ENCODE results near the gene ELP5.

Gene ELP5

GRCh38 chr17:7289256-7290032, 37.4 kb downstream of the ELP5 start:
- WGBS, 2 experiments: 83 to 87% methylated on average over 18 of the region's 18 CpGs
- Histone ChIP-seq H3K4me1 (ENCODE audit: control insufficient read depth, insufficient read depth, low read length) (peaks cover 26% of the 10 kb centered on the region), H3K4me3 (ENCODE audit: insufficient read depth, low read depth, low read length) (no peak overlapping the region), H3K27ac (ENCODE audit: insufficient read depth, low read depth, low read length, poor library complexity, severe bottlenecking) (no peak overlapping the region), H3K36me3 (ENCODE audit: control insufficient read depth, insufficient read depth, low read length) (no peaks in the 10 kb centered on the region), H3K9me3 (ENCODE audit: control insufficient read depth, low read length) (no peaks in the 10 kb centered on the region), H3K27me3 (ENCODE audit: control insufficient read depth, insufficient read depth, low read length, poor library complexity, severe bottlenecking) (peaks cover 28% of the 10 kb centered on the region)

DNA sequence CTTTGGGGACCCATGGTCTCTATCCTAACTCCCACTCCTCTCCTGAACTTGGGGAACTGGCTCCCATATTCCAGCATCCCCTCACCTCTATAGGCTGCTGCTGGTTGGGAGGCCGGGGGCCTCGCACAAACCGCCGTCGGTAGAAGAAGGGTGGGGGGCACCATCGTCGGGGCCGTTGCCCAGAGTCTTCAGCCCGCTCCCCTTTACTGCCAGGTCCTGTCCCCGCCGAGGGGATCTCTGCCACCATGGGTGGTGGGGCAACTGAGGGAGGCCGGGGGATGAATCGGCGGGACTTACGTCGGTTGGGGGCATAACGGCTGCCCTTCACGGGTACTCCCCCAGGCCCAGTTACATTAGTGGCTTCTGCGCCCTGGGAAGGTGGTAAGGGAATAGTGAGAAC, 38.2 kb downstream of the ELP5 start:
- H3K4me3 ChIP-seq (ENCODE audit: insufficient read depth, low read depth, low read length): no peak overlapping the region
- H3K36me3 ChIP-seq (ENCODE audit: control insufficient read depth, insufficient read depth, low read length): no peaks in the 10 kb centered on the region
- 94 to 97% methylated on average over 19 of the region's 19 CpGs for WGBS, 2 experiments
- H3K9me3 ChIP-seq (ENCODE audit: control insufficient read depth, low read length): no peaks in the 10 kb centered on the region
- H3K4me1 ChIP-seq (ENCODE audit: control insufficient read depth, insufficient read depth, low read length): peaks cover 26% of the 10 kb centered on the region
- H3K27ac ChIP-seq (ENCODE audit: insufficient read depth, low read depth, low read length, poor library complexity, severe bottlenecking): no peak overlapping the region
- peaks cover 36% of the 10 kb centered on the region for H3K27me3 ChIP-seq (ENCODE audit: control insufficient read depth, insufficient read depth, low read length, poor library complexity, severe bottlenecking)

- H3K27ac ChIP-seq (ENCODE audit: insufficient read depth, low read depth, low read length, poor library complexity, severe bottlenecking): no peak overlapping the region
- H3K9me3 ChIP-seq (ENCODE audit: control insufficient read depth, low read length): no peaks in the 10 kb centered on the region
- H3K4me3 ChIP-seq (ENCODE audit: insufficient read depth, low read depth, low read length): no peak overlapping the region
- 91% methylated on average over 11 of the region's 11 CpGs for WGBS, 2 experiments
- H3K4me1 ChIP-seq (ENCODE audit: control insufficient read depth, insufficient read depth, low read length): peaks cover 26% of the 10 kb centered on the region
- H3K36me3 ChIP-seq (ENCODE audit: control insufficient read depth, insufficient read depth, low read length): no peaks in the 10 kb centered on the region
- peaks cover 41% of the 10 kb centered on the region for H3K27me3 ChIP-seq (ENCODE audit: control insufficient read depth, insufficient read depth, low read length, poor library complexity, severe bottlenecking)
Observed at GRCh38 chr17:7290685-7291084, 38.7 kb downstream of the ELP5 start.

- Histone ChIP-seq H3K4me1 (ENCODE audit: control insufficient read depth, insufficient read depth, low read length) (peaks cover 29% of the 10 kb centered on the region), H3K9me3 (ENCODE audit: control insufficient read depth, low read length) (no peaks in the 10 kb centered on the region), H3K4me3 (ENCODE audit: insufficient read depth, low read depth, low read length) (no peak overlapping the region), H3K27ac (ENCODE audit: insufficient read depth, low read depth, low read length, poor library complexity, severe bottlenecking) (no peak overlapping the region), H3K27me3 (ENCODE audit: control insufficient read depth, insufficient read depth, low read length, poor library complexity, severe bottlenecking) (peaks cover 56% of the 10 kb centered on the region), H3K36me3 (ENCODE audit: control insufficient read depth, insufficient read depth, low read length) (no peaks in the 10 kb centered on the region)
- 91 to 93% methylated on average over 2 of the region's 2 CpGs for WGBS, 2 experiments
Observed at GRCh38 chr17:7292194-7292593, 40.2 kb downstream of the ELP5 start.

DNA sequence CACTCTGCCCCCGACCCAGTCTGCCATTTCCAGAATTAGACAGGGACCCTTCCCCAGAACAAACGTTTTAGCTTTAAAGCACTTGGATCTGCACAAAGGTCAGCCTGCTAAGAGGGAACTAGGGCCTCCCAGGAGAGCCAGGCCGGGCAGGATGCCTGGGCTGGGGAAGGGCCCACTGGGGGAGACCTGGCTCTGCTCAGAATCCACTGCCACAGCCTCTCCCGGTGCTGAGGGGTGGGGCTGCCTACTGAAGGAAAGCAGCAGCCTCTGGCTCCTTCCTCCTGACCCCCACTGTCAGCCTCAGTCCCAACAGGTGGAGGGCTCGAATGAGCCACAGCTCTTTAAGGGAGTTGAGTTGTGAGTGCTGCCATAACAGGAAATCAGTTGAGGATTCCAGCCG, 40.7 kb downstream of the ELP5 start:
- Histone ChIP-seq H3K4me1 (ENCODE audit: control insufficient read depth, insufficient read depth, low read length) (peaks cover 29% of the 10 kb centered on the region), H3K27ac (ENCODE audit: insufficient read depth, low read depth, low read length, poor library complexity, severe bottlenecking) (no peak overlapping the region), H3K9me3 (ENCODE audit: control insufficient read depth, low read length) (no peaks in the 10 kb centered on the region), H3K4me3 (ENCODE audit: insufficient read depth, low read depth, low read length) (no peak overlapping the region), H3K27me3 (ENCODE audit: control insufficient read depth, insufficient read depth, low read length, poor library complexity, severe bottlenecking) (peaks cover 57% of the 10 kb centered on the region), H3K36me3 (ENCODE audit: control insufficient read depth, insufficient read depth, low read length) (no peaks in the 10 kb centered on the region)
- 67 to 72% methylated on average over 6 of the region's 6 CpGs for WGBS, 2 experiments

DNA sequence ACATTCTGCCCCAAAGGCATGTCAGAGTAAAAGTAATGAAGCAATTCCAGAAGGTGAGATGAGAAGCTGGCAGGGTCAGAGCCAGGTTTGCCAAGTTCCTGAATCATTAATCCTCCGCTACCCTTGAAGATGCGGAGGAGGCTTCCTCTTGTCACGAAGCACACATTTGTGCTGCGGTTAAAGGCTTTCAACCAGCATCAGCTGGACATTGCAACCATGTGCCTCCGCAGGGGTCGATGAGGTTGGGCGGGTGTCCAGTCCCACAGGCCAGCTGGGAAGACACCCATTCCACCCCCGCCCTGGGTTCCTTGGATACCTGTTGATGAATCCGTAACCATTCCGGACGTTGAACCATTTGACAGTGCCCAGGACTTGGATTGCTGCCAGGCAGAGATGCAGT, 41.1 kb downstream of the ELP5 start:
- 94 to 96% methylated on average over 11 of the region's 11 CpGs for WGBS, 2 experiments
- H3K9me3 ChIP-seq (ENCODE audit: control insufficient read depth, low read length): no peaks in the 10 kb centered on the region
- no peak overlapping the region for H3K27ac ChIP-seq (ENCODE audit: insufficient read depth, low read depth, low read length, poor library complexity, severe bottlenecking)
- peaks cover 29% of the 10 kb centered on the region for H3K4me1 ChIP-seq (ENCODE audit: control insufficient read depth, insufficient read depth, low read length)
- H3K36me3 ChIP-seq (ENCODE audit: control insufficient read depth, insufficient read depth, low read length): no peaks in the 10 kb centered on the region
- no peak overlapping the region for H3K4me3 ChIP-seq (ENCODE audit: insufficient read depth, low read depth, low read length)
- H3K27me3 ChIP-seq (ENCODE audit: control insufficient read depth, insufficient read depth, low read length, poor library complexity, severe bottlenecking): peaks cover 57% of the 10 kb centered on the region

DNA sequence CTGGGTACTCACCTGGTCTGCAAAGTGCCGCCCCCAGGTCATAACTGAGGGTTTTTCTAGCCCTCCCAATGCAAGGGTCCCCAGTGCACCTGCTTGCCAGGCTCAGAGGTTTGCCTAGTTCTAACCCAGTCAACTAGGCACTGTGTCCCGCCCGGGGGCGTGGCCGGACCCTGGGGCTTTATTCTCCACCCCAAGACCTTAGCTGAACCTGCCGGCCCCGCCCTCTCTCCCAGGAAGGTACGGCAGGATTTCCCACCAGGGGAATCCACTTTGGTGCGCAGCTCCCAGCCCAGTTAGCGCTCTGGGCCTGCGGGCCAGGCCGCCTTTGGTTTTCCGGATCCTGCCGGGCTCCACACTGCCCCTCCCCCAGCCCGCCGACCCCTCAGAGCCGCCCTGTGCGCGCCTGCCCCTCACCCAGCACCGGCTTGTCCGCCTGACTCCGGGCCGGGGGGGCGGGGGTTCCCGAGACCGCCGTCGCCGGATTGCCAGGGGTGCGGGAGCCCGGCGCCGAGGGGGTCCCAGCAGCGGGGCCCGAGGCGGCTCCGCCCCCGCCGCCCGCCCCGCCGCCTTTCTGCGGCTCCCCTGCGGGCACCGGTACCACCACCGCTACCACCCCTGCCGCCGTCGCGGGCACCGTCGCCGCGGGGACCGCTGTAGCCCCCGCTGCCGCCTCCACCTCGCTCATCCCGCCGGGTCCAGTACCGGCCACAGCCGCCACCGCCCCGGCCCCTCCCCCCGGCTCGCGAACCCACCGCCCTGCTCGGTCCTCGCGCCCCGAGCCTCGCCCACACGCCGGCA, 42.0 kb downstream of the ELP5 start:
- Histone ChIP-seq H3K36me3 (ENCODE audit: control insufficient read depth, insufficient read depth, low read length) (no peaks in the 10 kb centered on the region), H3K4me3 (ENCODE audit: insufficient read depth, low read depth, low read length) (peak overlapping the region; percentile 26), H3K27me3 (ENCODE audit: control insufficient read depth, insufficient read depth, low read length, poor library complexity, severe bottlenecking) (peaks cover 57% of the 10 kb centered on the region), H3K27ac (ENCODE audit: insufficient read depth, low read depth, low read length, poor library complexity, severe bottlenecking) (no peak overlapping the region), H3K4me1 (ENCODE audit: control insufficient read depth, insufficient read depth, low read length) (peaks cover 28% of the 10 kb centered on the region), H3K9me3 (ENCODE audit: control insufficient read depth, low read length) (no peaks in the 10 kb centered on the region)
- 2% methylated on average over 75 of the region's 75 CpGs for WGBS, 2 experiments

DNA sequence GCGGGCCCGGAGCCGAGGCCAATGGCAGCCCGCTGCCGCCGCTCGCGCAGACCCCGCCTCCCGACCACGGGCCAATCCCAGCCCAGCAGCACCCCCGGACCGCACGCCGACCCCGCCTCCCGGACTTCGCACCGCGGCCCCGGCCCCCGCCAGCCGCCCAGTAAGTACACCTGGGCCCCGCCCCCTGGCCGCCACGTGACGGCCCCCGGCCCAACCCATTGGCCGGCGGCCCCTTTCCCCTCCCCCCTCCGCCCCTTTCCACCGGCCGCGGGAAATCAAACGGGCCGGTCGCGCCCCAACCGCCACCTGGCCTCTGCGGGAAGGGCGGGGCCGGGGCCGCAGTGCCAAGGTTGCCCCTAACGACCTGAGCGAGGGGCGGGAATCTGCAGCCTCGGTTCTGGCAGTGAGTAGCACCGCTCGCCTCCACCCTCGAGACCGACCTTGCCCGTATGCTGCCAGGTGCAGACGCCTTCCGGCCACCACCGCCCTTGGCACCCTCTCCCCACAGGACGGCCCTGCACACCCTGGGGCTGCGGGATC, 42.7 kb downstream of the ELP5 start, which contains the start of gene YBX2:
Gene YBX2, minus strand, starts transcription at position 26 of the 540 bp plus-strand sequence. CDS start 139 bp downstream, outside the sequence.
- no peaks in the 10 kb centered on the region for H3K36me3 ChIP-seq (ENCODE audit: control insufficient read depth, insufficient read depth, low read length)
- WGBS, 2 experiments: 2% methylated on average over 57 of the region's 57 CpGs
- H3K27ac ChIP-seq (ENCODE audit: insufficient read depth, low read depth, low read length, poor library complexity, severe bottlenecking): no peak within 1 kb of the TSS
- H3K9me3 ChIP-seq (ENCODE audit: control insufficient read depth, low read length): no peaks in the 10 kb centered on the region
- H3K4me3 ChIP-seq (ENCODE audit: insufficient read depth, low read depth, low read length): peak within 1 kb of the TSS; percentile 26
- H3K27me3 ChIP-seq (ENCODE audit: control insufficient read depth, insufficient read depth, low read length, poor library complexity, severe bottlenecking): peaks cover 59% of the 10 kb centered on the region
- H3K4me1 ChIP-seq (ENCODE audit: control insufficient read depth, insufficient read depth, low read length): peaks cover 21% of the 10 kb centered on the region

DNA sequence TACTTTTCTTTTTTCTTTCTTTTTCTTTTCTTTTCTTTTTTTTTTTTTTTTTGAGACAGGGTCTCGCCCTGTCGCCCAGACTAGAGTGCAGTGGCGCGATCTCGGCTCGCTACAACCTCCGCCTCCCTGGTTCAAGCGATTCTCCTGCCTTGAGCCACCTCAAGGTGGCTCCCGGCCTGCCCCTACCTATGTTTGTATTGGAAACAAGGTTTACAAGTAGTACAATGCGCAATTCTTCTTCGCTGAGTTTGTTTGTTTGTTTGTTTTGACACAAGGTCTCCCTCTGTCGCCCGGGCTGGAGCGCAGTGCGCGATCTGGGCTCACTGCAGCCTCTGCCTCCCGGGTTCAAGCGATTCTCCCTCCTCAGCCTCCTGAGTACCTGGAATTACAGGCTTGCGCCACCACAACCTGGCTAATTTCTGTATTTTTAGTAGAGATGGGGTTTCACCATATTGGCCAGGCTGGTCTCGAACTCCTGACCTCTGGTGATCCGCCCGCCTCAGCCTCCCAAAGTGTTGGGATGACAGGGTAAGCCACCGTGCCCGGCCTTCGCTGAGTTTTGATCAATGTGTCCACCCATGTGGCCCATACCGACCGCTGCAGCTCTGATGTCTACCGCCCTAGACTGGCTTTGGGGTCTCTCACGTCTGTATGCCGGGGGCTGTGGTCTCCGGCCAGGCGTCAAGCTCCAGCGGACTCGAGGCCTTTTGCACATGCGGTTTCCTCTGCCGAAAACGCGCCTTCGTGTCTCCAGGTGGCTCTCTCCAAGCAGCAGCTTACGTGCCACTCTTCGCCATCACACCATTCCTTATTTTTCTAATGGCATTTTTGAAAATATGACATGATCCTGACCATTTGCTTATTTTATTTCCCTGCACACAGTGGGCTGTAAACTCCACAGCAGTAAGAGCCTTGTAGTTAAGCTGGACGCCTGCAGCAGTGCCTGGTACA, 43.5 kb downstream of the ELP5 start:
- peaks cover 21% of the 10 kb centered on the region for H3K4me1 ChIP-seq (ENCODE audit: control insufficient read depth, insufficient read depth, low read length)
- WGBS, 2 experiments: 72% methylated on average over 42 of the region's 42 CpGs
- no peak overlapping the region for H3K27ac ChIP-seq (ENCODE audit: insufficient read depth, low read depth, low read length, poor library complexity, severe bottlenecking)
- peaks cover 65% of the 10 kb centered on the region for H3K27me3 ChIP-seq (ENCODE audit: control insufficient read depth, insufficient read depth, low read length, poor library complexity, severe bottlenecking)
- no peaks in the 10 kb centered on the region for H3K36me3 ChIP-seq (ENCODE audit: control insufficient read depth, insufficient read depth, low read length)
- no peak overlapping the region for H3K4me3 ChIP-seq (ENCODE audit: insufficient read depth, low read depth, low read length)
- no peaks in the 10 kb centered on the region for H3K9me3 ChIP-seq (ENCODE audit: control insufficient read depth, low read length)
